OCI-LY3 (cell line): Measurements from ENCODE around the gene MAP3K4.

ENCODE experiments used
- H2AFZ ChIP-seq: fragments of 200-600, 300-600 bp; shearing (Covaris generic); 2 replicates; pipeline ENCODE4 v1.6.0; 2014; ENCODE audit warnings: antibody characterized with exemption, low read depth, low read length
- H3K27ac ChIP-seq: fragments of 200-600, 300-600 bp; sonication (generic); 2 replicates; pipeline ENCODE4 v1.5.1; 2014; ENCODE audit warnings: mild to moderate bottlenecking, low read length, moderate library complexity, mixed read lengths
- H3K27me3 ChIP-seq: fragments of 200-600, 300-600 bp; sonication (generic); 2 replicates; pipeline ENCODE4 v1.6.1; 2014; ENCODE audit warnings: low read depth, low read length, mixed read lengths
- H3K36me3 ChIP-seq: fragments of 200-600, 300-600 bp; sonication (generic); replicated peaks from 2 replicates; pipeline ENCODE3; 2014; ENCODE audit warnings: low read depth, low read length, mixed read lengths
- H3K4me1 ChIP-seq: fragments of 300-600, 200-600 bp; sonication (generic); 2 replicates; pipeline ENCODE4 v1.6.1; 2014; ENCODE audit warnings: low read length, mixed read lengths
- H3K4me2 ChIP-seq: fragments of 200-600, 300-600 bp; sonication (generic); 2 replicates; pipeline ENCODE4 v1.6.1; 2014; ENCODE audit warnings: low read length, mixed read lengths
- H3K4me3 ChIP-seq: fragments of 300-600, 200-600 bp; sonication (generic); 2 replicates; pipeline ENCODE4 v1.5.1; 2014; ENCODE audit warnings: antibody characterized with exemption, mild to moderate bottlenecking, low read length, moderate library complexity
- H3K79me2 ChIP-seq: fragments of 300-600, 200-600 bp; shearing (Covaris generic); 2 replicates; pipeline ENCODE4 v1.6.1; 2014; ENCODE audit warnings: mild to moderate bottlenecking, low read length, mixed read lengths
- H3K9ac ChIP-seq: fragments of 300-600, 200-600 bp; shearing (Covaris generic); 2 replicates; pipeline ENCODE4 v1.6.0; 2014; ENCODE audit warnings: mild to moderate bottlenecking, low read length, moderate library complexity
- H3K9me3 ChIP-seq: fragments of 200-600, 300-600 bp; shearing (Covaris generic); 2 replicates; pipeline ENCODE4 v1.6.1; 2014; ENCODE audit warnings: low read length, mixed read lengths; ENCODE audit not compliant: insufficient read depth
- H4K20me1 ChIP-seq: fragments of 200-600, 300-600 bp; sonication (generic); 2 replicates; pipeline ENCODE4 v1.6.1; 2016; ENCODE audit warnings: low read length, mixed read lengths; ENCODE audit not compliant: insufficient read depth
- CTCF ChIP-seq: fragments of 200-600, 300-600 bp; sonication (generic); IDR thresholded peaks from 2 replicates; pipeline ENCODE4 v1.5.1; 2014; ENCODE audit warnings: antibody characterized with exemption, low read length, low read depth
- EZH2phosphoT487 ChIP-seq: fragments of 200-600 bp; shearing (Covaris generic); IDR thresholded peaks from 2 replicates; pipeline ENCODE4 v1.6.1; 2018; ENCODE audit warnings: antibody characterized with exemption, mixed run types, low read depth

Gene MAP3K4

GRCh38 chr6:160992061-160992979 is 751 bp downstream of the MAP3K4 start:
- Histone ChIP-seq H4K20me1 (peaks cover 36% of the 10 kb centered on the region), H3K9me3 (no peaks in the 10 kb centered on the region), H3K4me1 (peaks cover 22% of the 10 kb centered on the region), H3K36me3 (peaks cover 7% of the 10 kb centered on the region), H3K27ac (peak overlapping the region; percentile 86), H3K27me3 (no peaks in the 10 kb centered on the region), H3K9ac (peak overlapping the region; percentile 96), H2AFZ (peak overlapping the region; percentile 65), H3K4me3 (peak overlapping the region; percentile 97), H3K4me2 (peak overlapping the region; percentile 76), H3K79me2 (peaks cover 57% of the 10 kb centered on the region)
- TF ChIP-seq CTCF (peak; percentile 64), EZH2phosphoT487 (no peak)

GRCh38 chr6:160992980-160993314 is 1.4 kb downstream of the MAP3K4 start:
- H3K79me2 ChIP-seq: peaks cover 63% of the 10 kb centered on the region
- H3K27ac ChIP-seq: no peak overlapping the region
- peaks cover 18% of the 10 kb centered on the region for H3K4me1 ChIP-seq
- H2AFZ ChIP-seq: no peak overlapping the region
- H4K20me1 ChIP-seq: peaks cover 40% of the 10 kb centered on the region
- H3K4me2 ChIP-seq: peak overlapping the region; percentile 76
- H3K36me3 ChIP-seq: peaks cover 12% of the 10 kb centered on the region
- peak overlapping the region; percentile 96; the same call in 1 of the 2 replicates for H3K9ac ChIP-seq
- H3K4me3 ChIP-seq: peak overlapping the region; percentile 97
- TF ChIP-seq EZH2phosphoT487 (no peak), CTCF (no peak)
- no peaks in the 10 kb centered on the region for H3K27me3 ChIP-seq
- H3K9me3 ChIP-seq: no peaks in the 10 kb centered on the region

- Histone ChIP-seq H3K27ac (no peak overlapping the region), H3K4me3 (no peak overlapping the region), H4K20me1 (peaks cover 60% of the 10 kb centered on the region), H3K9ac (no peak overlapping the region), H3K79me2 (peaks cover 86% of the 10 kb centered on the region), H3K9me3 (no peaks in the 10 kb centered on the region), H3K36me3 (peaks cover 16% of the 10 kb centered on the region), H3K27me3 (no peaks in the 10 kb centered on the region), H3K4me1 (peaks cover 11% of the 10 kb centered on the region; the same call in 1 of the 2 replicates), H3K4me2 (no peak overlapping the region), H2AFZ (no peak overlapping the region)
- TF ChIP-seq EZH2phosphoT487 (no peak), CTCF (no peak)
These were observed 3.7 kb downstream of the MAP3K4 start for GRCh38 chr6:160995271-160995670.

- Histone ChIP-seq H3K27ac (no peak overlapping the region), H3K4me3 (no peak overlapping the region), H3K27me3 (no peaks in the 10 kb centered on the region), H3K9ac (no peak overlapping the region), H3K36me3 (peaks cover 16% of the 10 kb centered on the region), H3K79me2 (peaks cover 91% of the 10 kb centered on the region), H3K9me3 (no peaks in the 10 kb centered on the region), H2AFZ (no peak overlapping the region), H4K20me1 (peaks cover 65% of the 10 kb centered on the region), H3K4me1 (peaks cover 7% of the 10 kb centered on the region; the same call in 1 of the 2 replicates), H3K4me2 (no peak overlapping the region)
- TF ChIP-seq CTCF (no peak), EZH2phosphoT487 (no peak)
These were observed 4.6 kb downstream of the MAP3K4 start for GRCh38 chr6:160996131-160996601.
